ENCODE measurements around the gene TNPO2.

TNPO2 gene

GRCh38 chr19:12652219-12652618 lies 71.5 kb downstream of the TNPO2 start:
- no peak overlapping the region for H3K4me3 ChIP-seq (ENCODE audit: low read depth, low read length)
- DNase-seq: no peak
- no peak overlapping the region for H3K27ac ChIP-seq
- no peak for TF ChIP-seq CTCF (IDR thresholded peaks at IDR 0.05; ENCODE audit: low read depth, low read length)
- peaks cover 10% of the 10 kb centered on the region for H3K36me3 ChIP-seq
- H3K9me3 ChIP-seq (ENCODE audit: severe bottlenecking): no peaks in the 10 kb centered on the region
- no peaks in the 10 kb centered on the region for H3K27me3 ChIP-seq (ENCODE audit: insufficient read depth, low read depth, severe bottlenecking)

- no peak overlapping the region for H3K27ac ChIP-seq
- no peaks in the 10 kb centered on the region; the same call in 1 of the 2 replicates for H3K36me3 ChIP-seq
- H3K4me3 ChIP-seq (ENCODE audit: low read depth, low read length): no peak overlapping the region
- H3K27me3 ChIP-seq (ENCODE audit: insufficient read depth, low read depth, severe bottlenecking): no peaks in the 10 kb centered on the region
- no peak for TF ChIP-seq CTCF (IDR thresholded peaks at IDR 0.05; ENCODE audit: low read depth, low read length)
- no peak for DNase-seq
- no peaks in the 10 kb centered on the region for H3K9me3 ChIP-seq (ENCODE audit: severe bottlenecking)
These were observed 73.8 kb downstream of the TNPO2 start for GRCh38 chr19:12649941-12650340.
